GM18505 (cell line): ENCODE data around the gene RFXAP.

Experiments
- ATAC-seq: cut with Tn5 transposase; IDR thresholded peaks from one replicate; pipeline ENCODE4 v1.9.1; 2021; ENCODE audit not compliant: unreplicated experiment
- POLR2A ChIP-seq: IDR thresholded peaks from 4 replicates; pipeline ENCODE4 v1.6.1; 2011; ENCODE audit warnings: borderline replicate concordance; ENCODE audit not compliant: insufficient read depth, insufficient read length; ENCODE audit errors: extremely low read depth

RFXAP gene

GRCh38 chr13:36837354-36838092 is 18.5 kb downstream of the RFXAP start:
- TF ChIP-seq POLR2A: no peak
- ATAC-seq: no peak

- TF ChIP-seq POLR2A: no peak
- ATAC-seq: no peak
Observed at GRCh38 chr13:36839281-36839680, 20.3 kb downstream of the RFXAP start.

- TF ChIP-seq POLR2A: no peak
- no peak for ATAC-seq
Observed at GRCh38 chr13:36839981-36840380, 21.0 kb downstream of the RFXAP start.

GRCh38 chr13:36840718-36841250 is 21.8 kb downstream of the RFXAP start:
- TF ChIP-seq POLR2A: no peak
- no peak for ATAC-seq

GRCh38 chr13:36841391-36841790 is 22.4 kb downstream of the RFXAP start:
- ATAC-seq: no peak
- TF ChIP-seq POLR2A: no peak

- no peak for TF ChIP-seq POLR2A
- ATAC-seq: no peak
Observed at GRCh38 chr13:36847606-36848005, 28.6 kb downstream of the RFXAP start.

- ATAC-seq: peak; percentile 59
- TF ChIP-seq POLR2A: no peak
Observed at GRCh38 chr13:36848199-36848982, 29.4 kb downstream of the RFXAP start.

- no peak for ATAC-seq
- TF ChIP-seq POLR2A: no peak
Observed at GRCh38 chr13:36850790-36851438, 31.9 kb downstream of the RFXAP start.

- ATAC-seq: no peak
- TF ChIP-seq POLR2A: no peak
Observed at GRCh38 chr13:36857253-36857652, 38.2 kb downstream of the RFXAP start.

- peak; percentile 88 for ATAC-seq
- no peak for TF ChIP-seq POLR2A
Observed at GRCh38 chr13:36858290-36858689, 39.3 kb downstream of the RFXAP start.

GRCh38 chr13:36859259-36859658 is 40.2 kb downstream of the RFXAP start:
- TF ChIP-seq POLR2A: no peak
- ATAC-seq: no peak

GRCh38 chr13:36862002-36862685 is 43.1 kb downstream of the RFXAP start:
- ATAC-seq: no peak
- TF ChIP-seq POLR2A: no peak

GRCh38 chr13:36862722-36863121 is 43.7 kb downstream of the RFXAP start:
- no peak for ATAC-seq
- no peak for TF ChIP-seq POLR2A
